Measurements from ENCODE around the gene NEK11.

NEK11 gene

DNA sequence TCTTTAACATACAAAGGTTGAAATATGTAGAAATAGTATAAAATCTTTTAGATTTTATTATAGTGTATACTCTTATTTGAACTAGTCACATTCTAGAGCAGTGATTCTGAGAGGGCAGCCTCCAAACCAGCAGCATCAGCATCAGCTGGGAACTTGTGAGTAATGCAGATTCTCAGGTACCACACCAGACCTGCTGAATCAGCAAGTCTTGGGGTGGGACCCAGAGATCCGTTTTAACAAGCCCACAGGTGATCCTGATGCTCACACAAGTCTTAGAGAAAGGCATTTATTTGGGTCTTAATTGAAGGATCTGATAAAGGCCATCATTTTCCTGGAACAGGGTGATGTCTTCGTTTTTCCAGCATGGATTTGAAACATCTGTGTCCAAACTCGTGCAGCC is 195.9 kb downstream of the NEK11 start:
- DNase-seq (ENCODE audit: low spot score in 2 of 2) (no peak), ATAC-seq (replicated peaks; ENCODE audit: extremely low read depth, poor library complexity, severe bottlenecking) (no peak)
- Mint-ChIP-seq H3K27me3 (no peaks in the 10 kb centered on the region), H3K9me3 (no peaks in the 10 kb centered on the region), H3K4me3 (no peak overlapping the region), H3K36me3 (ENCODE audit: insufficient read depth) (no peaks in the 10 kb centered on the region), H3K27ac (ENCODE audit: low read depth) (no peak overlapping the region), H3K4me1 (peaks cover 6% of the 10 kb centered on the region)

DNA sequence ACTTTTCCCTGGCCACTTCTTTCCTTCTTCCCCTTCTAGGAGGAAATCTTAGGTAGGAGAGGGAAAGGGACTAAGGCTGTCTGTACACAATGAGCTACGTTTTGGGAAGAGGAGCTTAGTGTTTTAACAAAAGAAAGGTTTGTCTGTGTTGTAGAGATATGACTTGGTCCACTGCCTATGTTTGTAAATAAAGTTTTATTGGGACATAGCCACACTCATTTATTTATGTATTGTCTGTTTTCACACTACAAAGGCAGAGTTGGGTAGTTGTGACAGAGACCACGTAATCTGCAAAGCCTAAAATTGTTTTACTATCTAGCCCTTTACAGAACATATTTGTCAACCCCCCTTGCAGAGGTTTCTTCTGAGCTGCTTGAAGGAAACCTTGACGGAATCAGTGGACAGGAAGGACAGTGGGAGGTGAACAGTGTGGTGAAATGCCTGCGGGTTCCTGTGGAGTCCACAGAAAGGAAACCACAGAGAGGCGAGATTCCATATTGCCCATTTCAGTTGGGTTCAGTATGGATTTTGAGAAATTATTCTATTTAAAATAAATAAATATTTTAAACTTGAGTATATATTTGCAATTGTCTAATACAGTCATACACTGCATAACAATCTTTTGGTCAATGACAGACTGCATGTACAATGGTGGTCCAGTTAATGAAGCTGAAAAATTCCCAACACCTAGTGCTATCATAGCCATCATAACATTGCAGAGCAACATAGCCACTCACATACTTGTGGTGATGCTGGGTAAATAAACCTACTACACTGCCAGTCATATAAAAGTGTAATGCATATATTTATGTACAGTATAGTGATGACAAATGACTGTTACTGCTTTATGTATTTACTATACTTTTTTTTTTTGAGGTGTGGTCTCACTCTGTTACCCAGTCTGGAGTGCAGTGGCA is 197.0 kb downstream of the NEK11 start:
- Mint-ChIP-seq H3K9me3 (no peaks in the 10 kb centered on the region), H3K27ac (ENCODE audit: low read depth) (no peak overlapping the region), H3K4me3 (no peak overlapping the region), H3K27me3 (no peaks in the 10 kb centered on the region), H3K36me3 (ENCODE audit: insufficient read depth) (no peaks in the 10 kb centered on the region), H3K4me1 (peaks cover 6% of the 10 kb centered on the region)
- ATAC-seq (replicated peaks; ENCODE audit: extremely low read depth, poor library complexity, severe bottlenecking) (no peak), DNase-seq (ENCODE audit: low spot score in 2 of 2) (no peak)

- Mint-ChIP-seq H3K9me3 (no peaks in the 10 kb centered on the region), H3K36me3 (ENCODE audit: insufficient read depth) (no peaks in the 10 kb centered on the region), H3K4me1 (peaks cover 6% of the 10 kb centered on the region), H3K4me3 (no peak overlapping the region), H3K27ac (ENCODE audit: low read depth) (no peak overlapping the region), H3K27me3 (no peaks in the 10 kb centered on the region)
- ATAC-seq (replicated peaks; ENCODE audit: extremely low read depth, poor library complexity, severe bottlenecking) (no peak), DNase-seq (ENCODE audit: low spot score in 2 of 2) (no peak)
Observed at GRCh38 chr3:131224886-131225550, 198.3 kb downstream of the NEK11 start.

GRCh38 chr3:131228522-131228921 is 201.8 kb downstream of the NEK11 start:
- no peaks in the 10 kb centered on the region for H3K27me3 Mint-ChIP-seq
- H3K27ac Mint-ChIP-seq (ENCODE audit: low read depth) = no peak overlapping the region
- no peak overlapping the region for H3K4me3 Mint-ChIP-seq
- no peaks in the 10 kb centered on the region for H3K9me3 Mint-ChIP-seq
- H3K36me3 Mint-ChIP-seq (ENCODE audit: insufficient read depth) = no peaks in the 10 kb centered on the region
- H3K4me1 Mint-ChIP-seq = peaks cover under 1% of the 10 kb centered on the region
- no peak for DNase-seq (ENCODE audit: low spot score in 2 of 2)
- no peak for ATAC-seq (replicated peaks; ENCODE audit: extremely low read depth, poor library complexity, severe bottlenecking)

GRCh38 chr3:131231710-131232389 is 205.2 kb downstream of the NEK11 start:
- Mint-ChIP-seq H3K36me3 (ENCODE audit: insufficient read depth) (no peaks in the 10 kb centered on the region), H3K4me1 (no peaks in the 10 kb centered on the region), H3K4me3 (no peak overlapping the region), H3K27ac (ENCODE audit: low read depth) (no peak overlapping the region), H3K9me3 (no peaks in the 10 kb centered on the region), H3K27me3 (no peaks in the 10 kb centered on the region)
- no peak for DNase-seq (ENCODE audit: low spot score in 2 of 2)
- ATAC-seq (replicated peaks; ENCODE audit: extremely low read depth, poor library complexity, severe bottlenecking) = no peak

DNA sequence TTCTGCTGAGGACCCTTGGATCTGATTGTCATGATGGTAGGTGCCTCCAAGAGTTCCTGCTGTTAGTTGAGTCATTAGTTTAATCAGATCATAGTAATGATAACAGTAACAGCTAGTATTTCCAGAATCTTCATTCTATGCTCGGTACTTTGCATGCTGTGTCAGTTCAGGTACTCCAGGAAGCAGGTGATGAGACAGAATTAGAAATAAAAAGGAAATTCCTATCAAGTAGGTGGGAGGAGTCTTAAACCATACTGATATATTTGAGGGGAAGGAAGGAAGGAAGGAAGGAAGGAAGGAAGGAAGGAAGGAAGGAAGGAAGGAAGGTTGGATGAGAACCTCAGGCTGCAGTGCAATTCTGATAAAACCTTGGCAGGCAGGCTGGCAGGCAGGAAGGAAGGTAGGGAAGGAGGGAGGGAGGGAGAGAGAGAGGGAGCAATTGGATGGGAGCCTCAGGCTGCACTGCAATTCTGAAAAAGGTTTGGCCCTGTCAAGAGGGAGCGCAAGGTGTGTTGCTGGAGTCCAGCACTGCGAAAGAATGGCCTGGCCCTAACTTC is 206.1 kb downstream of the NEK11 start:
- DNase-seq (ENCODE audit: low spot score in 2 of 2) (no peak), ATAC-seq (replicated peaks; ENCODE audit: extremely low read depth, poor library complexity, severe bottlenecking) (no peak)
- no peaks in the 10 kb centered on the region for H3K36me3 Mint-ChIP-seq (ENCODE audit: insufficient read depth)
- H3K9me3 Mint-ChIP-seq = no peaks in the 10 kb centered on the region
- no peaks in the 10 kb centered on the region for H3K4me1 Mint-ChIP-seq
- H3K27me3 Mint-ChIP-seq = no peaks in the 10 kb centered on the region
- no peak overlapping the region for H3K27ac Mint-ChIP-seq (ENCODE audit: low read depth)
- H3K4me3 Mint-ChIP-seq = no peak overlapping the region

DNA sequence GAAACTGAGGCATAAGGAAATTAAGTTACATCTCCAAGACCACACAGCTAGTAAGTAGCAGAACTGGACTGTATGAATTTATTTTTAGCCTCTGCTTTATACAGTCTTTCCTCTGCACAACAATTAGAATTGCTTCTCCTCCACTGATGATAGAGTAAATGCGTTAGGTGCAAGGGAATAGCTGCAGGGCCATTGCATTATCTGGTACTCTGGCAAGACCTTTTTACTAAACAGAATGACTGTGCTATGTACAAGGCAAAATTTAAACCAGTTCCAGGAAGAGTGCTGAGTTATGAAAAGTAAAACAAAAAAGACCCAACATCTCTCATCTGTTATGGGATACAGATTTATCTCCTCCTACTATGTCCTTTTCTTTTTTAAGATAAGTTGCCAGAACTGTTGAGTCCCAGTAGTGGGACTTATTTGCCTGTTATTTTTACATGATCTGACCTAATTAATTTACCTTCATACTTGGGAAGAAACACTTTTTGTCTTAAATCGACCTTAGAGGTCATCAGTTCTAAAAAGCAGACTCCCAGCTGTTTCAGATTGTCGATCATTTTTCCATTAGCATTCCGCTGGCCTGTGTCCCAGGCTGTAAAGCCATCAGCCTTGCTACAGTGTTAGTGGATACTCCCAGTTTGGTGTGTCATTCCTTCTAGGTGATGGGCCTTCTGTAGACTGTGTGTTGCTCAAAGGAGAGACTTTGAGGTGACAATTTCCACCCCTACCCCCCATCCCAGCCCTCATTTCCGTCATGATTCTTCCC is 207.4 kb downstream of the NEK11 start:
- Mint-ChIP-seq H3K4me1 (no peaks in the 10 kb centered on the region), H3K36me3 (ENCODE audit: insufficient read depth) (no peaks in the 10 kb centered on the region), H3K27ac (ENCODE audit: low read depth) (no peak overlapping the region), H3K4me3 (no peak overlapping the region), H3K27me3 (no peaks in the 10 kb centered on the region), H3K9me3 (no peaks in the 10 kb centered on the region)
- no peak for ATAC-seq (replicated peaks; ENCODE audit: extremely low read depth, poor library complexity, severe bottlenecking)
- DNase-seq (ENCODE audit: low spot score in 2 of 2) = no peak

DNA sequence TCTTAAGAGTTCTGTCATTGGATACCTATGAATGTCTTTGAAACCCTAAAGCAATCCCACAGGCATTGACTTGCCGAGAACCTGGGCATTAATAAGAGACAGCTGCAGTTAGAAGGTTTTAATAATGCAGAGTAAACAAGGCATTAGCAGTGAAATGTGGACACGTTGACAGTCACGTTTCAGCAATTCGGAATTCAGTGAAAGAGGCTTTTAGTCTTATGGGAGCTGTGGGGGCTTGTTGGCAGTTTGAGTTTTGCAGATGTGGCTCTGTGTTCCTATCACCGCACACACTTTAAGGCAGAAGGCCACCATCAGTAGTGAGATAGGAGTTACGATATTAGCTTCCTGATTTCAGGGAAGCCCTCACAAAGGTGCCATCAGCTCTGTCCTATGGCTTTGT is 209.7 kb downstream of the NEK11 start:
- Mint-ChIP-seq H3K36me3 (ENCODE audit: insufficient read depth) (no peaks in the 10 kb centered on the region), H3K27me3 (no peaks in the 10 kb centered on the region), H3K4me1 (no peaks in the 10 kb centered on the region), H3K27ac (ENCODE audit: low read depth) (no peak overlapping the region), H3K9me3 (no peaks in the 10 kb centered on the region), H3K4me3 (no peak overlapping the region)
- ATAC-seq (replicated peaks; ENCODE audit: extremely low read depth, poor library complexity, severe bottlenecking) (no peak), DNase-seq (ENCODE audit: low spot score in 2 of 2) (no peak)

GRCh38 chr3:131238496-131238895 is 211.8 kb downstream of the NEK11 start:
- Mint-ChIP-seq H3K4me1 (no peaks in the 10 kb centered on the region), H3K27ac (ENCODE audit: low read depth) (no peak overlapping the region), H3K27me3 (no peaks in the 10 kb centered on the region), H3K4me3 (no peak overlapping the region), H3K36me3 (ENCODE audit: insufficient read depth) (no peaks in the 10 kb centered on the region), H3K9me3 (no peaks in the 10 kb centered on the region)
- DNase-seq (ENCODE audit: low spot score in 2 of 2) (no peak), ATAC-seq (replicated peaks; ENCODE audit: extremely low read depth, poor library complexity, severe bottlenecking) (no peak)

- no peak overlapping the region for H3K27ac Mint-ChIP-seq (ENCODE audit: low read depth)
- DNase-seq (ENCODE audit: low spot score in 2 of 2) (no peak), ATAC-seq (replicated peaks; ENCODE audit: extremely low read depth, poor library complexity, severe bottlenecking) (no peak)
- H3K36me3 Mint-ChIP-seq (ENCODE audit: insufficient read depth) = no peaks in the 10 kb centered on the region
- no peak overlapping the region for H3K4me3 Mint-ChIP-seq
- no peaks in the 10 kb centered on the region for H3K4me1 Mint-ChIP-seq
- H3K27me3 Mint-ChIP-seq = no peaks in the 10 kb centered on the region
- no peaks in the 10 kb centered on the region for H3K9me3 Mint-ChIP-seq
Observed at GRCh38 chr3:131239267-131239666, 212.6 kb downstream of the NEK11 start.

DNA sequence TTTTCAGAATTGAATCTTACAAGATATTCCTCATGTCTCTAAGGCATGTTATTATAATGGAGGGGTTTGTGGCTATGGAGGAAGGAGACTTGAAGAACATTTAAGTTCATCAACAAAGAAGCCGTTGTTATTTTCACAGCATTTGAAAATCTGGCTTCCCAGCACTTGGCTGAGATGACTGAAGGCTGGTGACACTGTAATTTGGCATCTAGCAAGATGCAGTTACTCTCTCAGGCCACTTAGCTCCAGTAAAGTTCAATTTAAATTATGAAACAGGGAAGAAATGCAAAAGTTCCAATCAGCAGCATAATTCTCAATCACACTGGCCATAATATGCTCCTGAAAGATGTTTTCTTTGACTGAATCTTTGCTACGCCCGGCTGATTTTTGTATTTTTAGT is 215.5 kb downstream of the NEK11 start:
- H3K4me1 Mint-ChIP-seq = no peaks in the 10 kb centered on the region
- peaks cover 15% of the 10 kb centered on the region for H3K27me3 Mint-ChIP-seq
- no peak for DNase-seq (ENCODE audit: low spot score in 2 of 2)
- no peak overlapping the region for H3K4me3 Mint-ChIP-seq
- H3K27ac Mint-ChIP-seq (ENCODE audit: low read depth) = no peak overlapping the region
- H3K36me3 Mint-ChIP-seq (ENCODE audit: insufficient read depth) = no peaks in the 10 kb centered on the region
- no peaks in the 10 kb centered on the region for H3K9me3 Mint-ChIP-seq
- no peak for ATAC-seq (replicated peaks; ENCODE audit: extremely low read depth, poor library complexity, severe bottlenecking)

DNA sequence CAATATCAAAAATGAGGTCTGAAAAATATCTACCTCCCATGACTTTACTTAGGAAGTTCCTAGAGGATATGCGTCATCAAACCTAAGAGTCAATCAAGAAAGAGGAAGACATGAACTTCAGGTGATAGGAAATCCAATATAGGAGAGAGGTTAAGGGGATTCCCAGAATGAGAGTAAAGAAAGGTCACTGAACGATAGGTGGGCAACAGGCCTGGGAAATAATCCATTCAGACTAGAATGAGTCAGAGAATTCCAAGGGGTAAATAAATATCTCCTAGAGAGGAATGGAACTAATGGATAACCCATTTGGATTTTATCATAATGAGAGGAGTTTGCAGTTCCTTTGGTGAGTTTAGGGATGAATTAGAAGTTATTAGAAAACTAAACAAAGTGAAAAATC is 223.8 kb downstream of the NEK11 start:
- no peak for DNase-seq (ENCODE audit: low spot score in 2 of 2)
- ATAC-seq (replicated peaks; ENCODE audit: extremely low read depth, poor library complexity, severe bottlenecking) = no peak
- Mint-ChIP-seq H3K36me3 (ENCODE audit: insufficient read depth) (no peaks in the 10 kb centered on the region), H3K4me1 (no peaks in the 10 kb centered on the region), H3K4me3 (no peak overlapping the region), H3K27me3 (peaks cover 38% of the 10 kb centered on the region), H3K27ac (ENCODE audit: low read depth) (no peak overlapping the region), H3K9me3 (peaks cover 8% of the 10 kb centered on the region)

Measured in central memory CD8-positive, alpha-beta T cell (primary cell).